Activated T-cell treated with anti-CD3 and anti-CD28 coated beads for 4 hours (primary cell): ENCODE data around the gene HMG20B.

Source experiments
- DNase-seq: peaks from one replicate; pipeline ENCODE4 v3.0.0-alpha.2; 2020

Gene HMG20B

DNA sequence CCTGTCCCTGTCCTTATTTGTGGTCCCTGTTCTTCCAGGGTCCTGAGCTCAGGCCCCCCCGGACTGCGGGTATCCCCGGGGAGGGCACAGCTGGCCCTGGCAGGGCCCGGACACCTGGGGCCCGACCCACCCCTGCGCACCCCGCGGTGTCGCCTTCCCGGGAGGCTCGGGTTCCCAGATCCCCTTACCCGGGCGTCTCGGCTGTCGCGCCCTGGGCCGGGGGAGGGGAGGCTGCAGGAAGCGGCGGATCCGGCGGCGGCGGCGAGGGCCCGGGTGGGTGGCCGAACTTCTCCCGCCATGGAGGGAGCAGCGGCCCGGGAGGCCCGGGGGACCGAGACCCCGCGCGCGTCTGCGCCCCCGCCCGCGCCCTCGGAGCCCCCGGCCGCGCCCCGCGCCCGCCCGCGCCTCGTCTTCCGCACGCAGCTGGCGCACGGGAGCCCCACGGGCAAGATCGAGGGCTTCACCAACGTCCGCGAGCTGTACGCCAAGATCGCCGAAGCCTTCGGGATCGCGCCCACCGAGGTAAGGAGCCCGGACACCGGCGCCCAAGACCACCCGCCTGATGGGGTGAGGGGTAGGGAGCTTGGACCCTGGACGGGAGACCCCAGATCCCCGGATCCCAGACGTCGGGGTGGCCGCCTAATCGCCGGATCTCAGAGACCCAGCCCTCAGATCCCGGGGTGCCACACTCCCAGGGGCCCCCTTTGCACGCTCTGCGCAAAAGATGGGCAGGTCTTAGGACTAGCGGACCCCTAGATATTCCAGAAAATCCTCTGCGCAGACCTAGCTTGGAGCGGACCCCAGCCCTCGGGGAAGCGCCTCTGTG lies 12.8 kb downstream of the HMG20B start, which contains the start of gene GIPC3:
Gene GIPC3 (plus strand): TSS at position 178 of the 826 bp plus-strand sequence. CDS start 120 bp downstream, at position 298.
- no peak for DNase-seq

DNA sequence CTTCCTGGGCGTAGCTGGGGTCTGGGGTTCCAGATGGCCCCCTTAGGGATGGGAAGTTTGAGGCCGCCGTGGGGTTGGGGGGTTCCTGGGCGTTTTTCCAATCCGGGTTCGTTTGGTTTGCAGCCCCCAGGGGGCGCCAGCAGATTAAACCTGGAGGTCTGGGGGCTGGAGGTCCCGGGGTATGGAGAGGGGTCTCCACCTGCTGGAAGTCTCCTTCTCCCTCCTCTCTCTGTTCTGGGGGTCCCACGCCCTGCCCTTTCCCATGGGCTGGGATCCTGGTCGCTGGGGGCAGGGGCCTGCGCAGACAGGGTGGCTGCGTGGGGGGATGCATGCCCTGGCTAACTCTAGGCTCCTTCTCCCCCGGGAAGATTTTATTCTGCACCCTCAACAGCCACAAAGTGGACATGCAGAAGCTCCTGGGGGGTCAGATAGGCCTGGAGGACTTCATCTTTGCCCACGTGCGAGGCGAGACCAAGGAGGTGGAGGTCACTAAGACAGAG lies 13.4 kb downstream of the HMG20B start:
- DNase-seq, result peak; percentile 38

DNA sequence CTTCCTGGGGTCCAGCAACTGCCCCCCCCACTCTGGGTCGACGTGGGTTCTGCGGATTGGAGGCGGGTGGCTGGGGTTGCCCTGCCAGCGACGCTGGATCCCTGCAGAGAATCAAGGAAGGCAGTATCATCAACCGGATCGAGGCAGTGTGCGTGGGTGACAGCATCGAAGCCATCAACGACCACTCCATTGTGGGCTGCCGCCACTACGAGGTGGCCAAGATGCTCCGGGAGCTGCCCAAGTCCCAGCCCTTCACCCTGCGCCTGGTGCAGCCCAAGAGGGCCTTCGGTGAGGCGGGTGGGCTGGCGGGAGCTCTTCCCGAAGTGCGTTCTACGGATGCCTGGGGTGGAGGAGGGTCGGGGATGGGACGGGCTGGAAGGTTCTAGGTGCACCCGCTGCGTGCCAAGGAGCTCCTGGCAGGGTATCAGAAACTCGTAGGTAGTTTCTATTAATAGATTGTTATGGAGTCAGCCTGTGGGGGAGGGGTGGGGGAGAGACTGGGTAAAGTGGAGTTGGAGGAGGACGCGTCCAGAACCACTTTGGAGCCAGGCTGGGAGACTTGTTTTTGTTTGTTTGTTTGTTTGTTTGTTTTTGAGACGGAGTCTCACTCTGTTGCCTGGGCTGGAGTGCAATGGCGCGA lies 14.1 kb downstream of the HMG20B start:
- DNase-seq, result no peak

DNA sequence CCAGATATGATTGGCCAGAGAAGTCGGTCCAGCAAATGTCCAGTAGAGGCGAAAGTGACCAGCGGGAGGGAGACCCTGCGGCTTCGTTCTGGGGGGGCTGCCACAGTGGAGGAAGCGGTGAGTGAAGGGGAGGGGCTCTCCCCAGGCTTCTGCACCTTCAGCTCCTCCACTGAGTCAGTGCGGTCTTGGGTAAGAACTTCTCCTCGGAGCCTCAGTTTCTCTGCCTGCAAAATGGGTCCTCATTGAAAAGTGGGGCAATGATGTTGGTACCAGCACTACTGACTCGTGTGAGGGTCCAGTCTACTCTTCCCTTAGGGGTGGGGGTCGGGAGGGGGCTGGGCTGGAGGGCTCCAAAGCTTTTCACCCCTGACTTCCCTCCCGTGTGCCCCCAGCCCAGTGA lies 16.7 kb downstream of the HMG20B start:
- no peak for DNase-seq

DNA sequence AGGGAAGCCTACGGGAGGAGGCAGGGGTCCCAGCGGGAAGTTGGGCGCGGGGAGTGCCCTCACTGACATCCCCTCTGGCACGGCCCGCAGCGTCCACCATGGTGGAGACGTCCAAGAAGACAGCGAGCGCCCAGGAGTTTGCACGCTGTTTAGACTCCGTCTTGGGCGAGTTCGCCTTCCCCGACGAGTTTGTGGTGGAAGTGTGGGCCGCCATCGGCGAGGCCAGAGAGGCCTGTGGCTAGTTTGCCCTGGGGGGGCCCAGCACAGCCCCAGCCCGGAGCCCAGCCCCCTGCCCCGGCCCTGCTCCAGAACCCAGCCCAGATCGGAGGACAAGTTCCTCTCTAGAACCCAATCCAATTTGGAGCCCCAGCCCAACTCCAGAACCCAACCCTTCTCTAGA lies 17.2 kb downstream of the HMG20B start:
- no peak for DNase-seq

DNA sequence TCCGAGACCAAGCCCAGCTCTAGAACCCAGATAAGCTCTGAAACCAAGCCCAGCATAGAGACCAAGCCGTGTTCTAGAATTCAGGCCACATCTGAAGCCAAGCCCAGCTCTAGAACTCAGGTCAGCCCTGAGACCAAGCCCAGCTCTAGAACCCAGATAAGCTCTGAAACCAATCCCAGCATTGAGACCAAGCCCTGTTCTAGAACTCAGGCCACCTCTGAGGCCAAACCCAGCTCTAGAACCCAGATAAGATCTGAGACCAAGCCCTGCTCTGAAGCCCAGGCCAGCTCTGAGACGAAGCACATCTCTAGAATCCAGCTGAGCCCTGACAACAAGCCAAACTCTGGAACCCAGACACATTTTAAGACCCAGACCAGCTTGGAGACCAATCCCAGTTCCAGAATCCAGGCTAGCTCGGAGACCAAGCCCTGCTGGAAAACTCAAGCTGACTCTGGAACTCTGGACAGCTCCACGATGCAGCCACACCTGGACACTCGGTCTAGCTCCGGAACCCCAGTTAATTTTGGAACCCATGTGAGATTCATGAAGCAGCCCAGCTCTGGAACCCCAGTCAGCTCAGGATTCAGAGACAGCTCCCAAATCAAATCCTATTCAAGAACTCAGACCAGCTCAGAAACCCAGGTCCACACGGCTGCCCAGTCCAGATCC lies 18.4 kb downstream of the HMG20B start:
- no peak for DNase-seq

DNA sequence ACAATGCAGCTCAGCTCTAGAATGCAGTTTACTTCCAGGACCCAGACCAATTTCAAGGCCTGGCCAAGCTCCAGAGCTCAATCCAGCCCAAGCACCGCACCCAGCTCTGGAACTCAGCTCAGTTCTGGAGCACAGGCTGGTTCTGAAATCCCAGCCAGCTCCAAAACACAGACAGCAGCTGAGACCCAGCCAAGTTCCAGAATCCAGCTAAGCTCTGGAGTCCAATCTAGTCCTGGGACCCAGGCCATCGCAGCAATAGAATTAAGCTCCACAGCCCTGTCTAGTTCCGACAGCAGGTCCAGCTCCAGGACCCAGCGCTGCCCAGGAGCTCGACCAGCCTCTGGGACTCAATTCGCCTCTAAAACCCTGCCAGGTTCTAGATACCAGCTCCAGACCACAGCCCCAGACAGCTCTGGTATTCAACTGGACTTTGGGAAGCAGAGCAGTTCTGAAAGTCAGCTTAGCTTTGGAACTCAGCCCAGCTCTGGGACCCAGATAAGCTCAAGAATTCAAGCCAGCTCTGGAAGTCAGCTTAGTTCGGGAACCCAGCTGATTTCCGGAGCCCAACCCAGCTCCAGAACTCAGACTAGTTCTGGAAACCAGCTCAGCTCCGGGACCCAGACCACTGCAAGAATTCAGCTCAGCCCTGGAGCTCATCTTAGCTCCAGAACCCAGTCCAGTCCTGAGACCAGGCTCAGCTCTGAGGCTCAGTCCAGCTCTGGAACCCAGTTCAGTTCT lies 19.3 kb downstream of the HMG20B start:
- DNase-seq, result no peak

DNA sequence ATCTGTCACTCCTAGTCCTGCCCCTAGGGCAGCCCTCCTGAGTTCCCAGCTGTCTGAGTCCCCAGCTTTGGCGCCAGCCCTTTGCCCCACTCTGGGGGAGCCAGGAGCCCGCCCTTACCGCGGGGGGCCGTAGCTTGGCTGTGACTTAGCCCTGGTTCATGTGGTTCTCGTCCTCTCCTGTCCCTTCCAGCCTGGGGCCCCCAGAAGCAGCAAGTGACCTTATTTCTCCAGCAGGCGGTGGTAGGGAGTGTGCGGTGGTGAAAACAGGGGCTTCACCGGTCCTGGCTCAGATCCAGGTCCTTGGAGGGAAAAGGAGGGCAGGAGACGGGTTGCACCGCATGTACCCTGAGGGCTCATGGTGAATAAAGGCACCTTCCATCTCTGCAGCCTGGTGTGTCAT lies 20.4 kb downstream of the HMG20B start:
- no peak for DNase-seq

DNA sequence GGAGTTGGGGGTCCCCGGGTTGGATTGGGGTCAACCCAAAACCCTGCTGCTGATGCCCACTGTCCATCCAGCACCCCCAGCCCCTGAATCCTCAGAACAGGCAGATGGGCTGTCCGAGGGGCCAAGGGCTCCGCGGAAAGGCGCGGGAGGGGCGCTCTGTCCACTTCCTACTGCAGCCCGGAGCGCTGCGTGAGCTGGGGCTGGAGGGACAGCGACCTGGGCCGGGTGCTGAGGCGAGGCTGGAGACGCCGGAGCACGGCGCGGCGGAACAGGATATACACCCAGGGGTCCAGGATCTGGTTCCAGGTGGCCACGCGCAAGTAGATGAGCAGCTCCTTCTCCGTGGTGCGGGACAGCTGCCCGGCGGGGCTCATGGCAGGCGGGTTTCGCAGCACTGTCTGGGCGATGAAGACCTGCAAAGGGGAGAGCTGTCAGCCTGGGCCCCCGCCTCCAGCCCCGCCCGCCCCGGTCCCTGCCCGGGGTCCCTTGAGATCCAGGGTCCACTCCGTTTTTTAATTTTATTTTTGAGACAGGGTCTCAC lies 22.8 kb downstream of the HMG20B start:
- no peak for DNase-seq

DNA sequence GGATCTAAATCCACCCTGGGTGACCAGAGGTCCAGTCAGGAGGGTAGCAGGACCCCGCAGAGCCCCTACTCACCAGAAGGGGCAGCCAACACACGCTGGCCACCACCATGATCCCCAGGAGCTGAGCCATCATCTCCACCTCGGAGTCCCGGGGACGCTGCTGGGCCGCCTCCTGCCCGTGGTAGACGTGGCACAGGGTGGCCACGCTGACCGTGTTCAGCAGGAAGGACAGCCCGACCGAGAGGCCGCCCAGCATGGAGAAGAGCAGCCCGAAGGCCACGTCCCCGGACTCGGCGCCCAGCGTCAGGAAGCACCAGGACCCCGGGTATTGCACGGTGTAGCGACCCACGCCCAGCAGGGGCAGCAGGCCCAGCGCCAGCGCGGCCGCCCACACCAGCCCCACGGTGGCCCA lies 27.0 kb downstream of the HMG20B start:
- no peak for DNase-seq

DNA sequence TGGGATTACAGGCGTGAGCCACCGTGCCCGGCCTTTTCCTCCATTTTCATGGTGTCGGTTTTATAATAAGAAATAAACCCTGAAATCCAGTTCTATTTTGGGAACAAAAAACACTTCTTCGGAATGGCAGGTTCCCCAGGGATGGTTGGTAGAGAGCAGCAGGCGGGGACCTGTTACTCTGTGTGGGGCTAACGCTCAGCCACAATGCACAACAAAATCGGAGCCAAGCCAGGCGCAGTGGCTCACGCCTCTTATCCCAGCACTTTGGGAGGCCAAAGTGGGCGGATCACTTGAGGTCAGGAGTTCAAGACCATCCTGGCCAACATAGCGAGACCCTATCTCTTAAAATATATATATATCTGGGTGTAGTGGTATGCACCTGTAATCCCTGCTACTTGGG lies 28.3 kb downstream of the HMG20B start:
- DNase-seq, result no peak

DNA sequence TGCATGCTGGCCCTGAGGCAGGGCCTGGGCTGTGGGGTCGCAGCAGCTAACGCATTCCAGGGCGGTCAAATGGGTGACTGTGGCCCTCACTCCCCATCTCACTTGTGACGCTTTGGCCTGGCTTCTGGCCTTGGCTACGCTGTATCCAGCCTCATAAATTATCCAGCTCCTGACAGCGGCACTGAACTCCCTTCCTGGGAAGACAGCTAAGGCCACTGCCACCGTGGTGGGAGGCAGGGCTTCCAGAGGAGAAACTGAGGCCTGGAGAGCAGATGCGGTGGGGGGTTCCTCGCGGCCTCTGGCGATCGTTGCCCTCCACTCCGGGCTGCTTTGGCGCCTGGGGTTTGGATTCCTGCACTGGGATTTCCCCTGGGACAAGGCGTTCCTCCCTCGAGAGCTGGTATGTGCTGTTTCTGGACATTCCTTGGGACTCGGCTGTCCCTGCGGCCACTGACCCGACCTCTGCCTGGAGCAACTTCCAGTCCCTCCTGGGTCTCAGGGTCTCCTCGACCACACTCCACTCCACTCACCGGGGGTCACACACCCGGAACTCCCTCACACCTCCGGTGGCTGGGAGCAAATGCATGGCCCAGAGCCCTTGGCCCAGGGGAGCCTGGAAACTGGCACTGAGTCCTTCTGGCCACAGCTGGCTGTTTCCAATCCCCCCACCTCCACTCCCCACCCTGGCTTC lies 30.5 kb downstream of the HMG20B start:
- no peak for DNase-seq

DNA sequence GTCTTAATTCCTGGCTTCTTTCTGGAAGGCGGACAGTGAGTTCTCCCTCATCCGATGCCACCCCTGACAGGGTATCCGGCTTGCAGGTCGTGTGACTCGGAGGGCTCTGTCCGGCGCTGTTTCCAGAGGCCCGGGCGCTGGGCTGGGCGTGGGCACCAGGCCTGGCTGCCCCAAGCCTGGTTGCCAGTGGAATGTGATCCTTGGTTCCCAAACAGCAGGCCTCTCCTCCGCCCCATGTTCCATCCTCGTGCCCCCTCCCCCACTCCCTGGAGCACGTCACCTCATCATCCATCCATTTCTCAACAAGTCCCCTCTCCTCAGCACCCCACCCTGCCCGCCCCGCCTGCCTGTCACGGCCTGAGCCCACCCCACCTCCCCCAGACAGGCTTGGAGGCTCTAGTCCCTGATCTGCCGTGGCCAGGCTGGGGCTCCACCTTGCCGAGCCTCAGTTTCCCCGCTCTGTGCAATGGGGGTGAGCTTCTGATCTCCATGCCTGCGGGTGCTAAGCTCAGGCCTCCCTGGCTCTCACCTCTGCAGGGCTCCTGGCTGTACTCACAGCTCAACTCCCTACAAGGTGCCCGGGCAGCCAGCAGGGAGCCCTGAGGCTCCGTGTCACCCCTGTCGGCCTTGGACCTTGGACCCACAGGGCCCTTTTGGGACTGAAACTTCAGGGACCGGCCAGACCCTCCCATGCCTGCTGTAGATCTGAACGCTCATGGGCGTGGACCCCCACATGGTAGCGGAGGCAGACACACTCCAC lies 31.7 kb downstream of the HMG20B start:
- no peak for DNase-seq

DNA sequence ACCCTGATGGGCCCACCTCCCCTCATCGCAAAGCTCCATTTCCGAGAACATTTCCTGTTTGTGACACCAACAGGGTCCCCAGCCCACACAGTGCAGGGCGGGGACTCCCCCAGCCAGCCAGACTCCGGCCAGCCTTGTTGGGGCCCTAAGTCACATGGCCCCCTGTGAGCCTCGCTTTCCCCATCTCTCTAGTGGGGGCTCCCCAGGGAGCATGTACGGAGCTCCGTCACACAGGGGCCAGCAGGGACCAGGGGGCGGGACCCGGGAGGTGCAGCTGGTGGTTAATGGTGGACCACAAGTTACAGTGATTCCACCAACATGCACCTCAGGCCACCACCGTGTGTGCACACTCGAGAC lies 32.2 kb downstream of the HMG20B start:
- DNase-seq, result no peak

DNA sequence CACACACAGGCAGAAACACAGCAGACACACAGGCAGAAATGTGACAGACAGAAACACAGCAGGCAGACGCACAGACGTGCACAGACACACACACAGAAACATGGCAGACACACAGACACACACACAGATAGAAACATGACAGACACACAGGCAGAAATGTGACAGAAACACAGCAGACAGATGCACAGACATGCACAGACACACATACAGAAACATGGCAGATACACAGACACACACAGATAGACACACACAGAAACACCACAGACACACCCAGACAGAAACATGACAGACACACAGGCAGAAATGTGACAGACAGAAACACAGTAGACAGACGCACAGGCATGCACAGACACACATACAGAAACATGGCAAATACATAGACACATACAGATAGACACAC lies 32.6 kb downstream of the HMG20B start:
- DNase-seq, result no peak

DNA sequence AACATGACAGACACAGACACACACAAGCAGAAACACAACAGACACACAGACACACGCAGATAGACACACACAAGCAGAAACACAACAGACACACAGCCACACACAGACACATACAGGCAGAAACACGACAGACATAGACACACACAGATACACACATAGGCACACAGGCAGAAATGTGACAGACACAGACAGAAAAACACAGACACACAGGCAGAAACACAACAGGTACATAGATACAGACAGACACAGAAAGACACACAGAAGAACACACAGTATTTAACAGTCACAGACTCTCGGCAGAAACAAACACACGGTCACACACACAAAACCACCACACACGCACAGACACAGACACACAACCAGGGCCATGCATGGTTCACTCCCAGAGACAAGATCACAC lies 33.0 kb downstream of the HMG20B start:
- no peak for DNase-seq

DNA sequence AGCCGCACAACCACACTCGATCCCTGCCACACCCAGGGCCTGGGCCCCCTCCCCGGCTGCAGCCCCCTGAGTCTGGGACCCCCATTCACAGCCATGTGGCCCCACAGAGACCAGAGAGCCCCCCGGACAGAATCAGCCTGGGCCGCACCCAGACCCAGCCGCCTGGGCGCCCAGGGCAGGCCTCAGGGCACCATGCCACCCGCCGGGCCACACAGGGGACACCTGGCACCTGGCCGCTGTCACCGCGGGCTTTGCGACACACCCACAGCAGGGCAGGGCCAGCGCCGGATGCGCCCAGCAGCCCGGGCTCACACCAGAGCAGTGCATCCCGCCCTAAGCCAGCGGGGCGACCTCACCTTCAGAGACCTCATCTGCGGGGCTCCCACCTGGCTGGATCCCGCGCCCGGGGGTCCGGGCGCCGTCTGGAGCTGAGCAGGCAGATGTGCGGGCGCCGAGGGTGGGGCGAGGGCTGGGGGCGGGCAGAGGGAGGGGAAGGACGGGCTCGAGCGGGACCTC lies 33.5 kb downstream of the HMG20B start:
- DNase-seq, result no peak

DNA sequence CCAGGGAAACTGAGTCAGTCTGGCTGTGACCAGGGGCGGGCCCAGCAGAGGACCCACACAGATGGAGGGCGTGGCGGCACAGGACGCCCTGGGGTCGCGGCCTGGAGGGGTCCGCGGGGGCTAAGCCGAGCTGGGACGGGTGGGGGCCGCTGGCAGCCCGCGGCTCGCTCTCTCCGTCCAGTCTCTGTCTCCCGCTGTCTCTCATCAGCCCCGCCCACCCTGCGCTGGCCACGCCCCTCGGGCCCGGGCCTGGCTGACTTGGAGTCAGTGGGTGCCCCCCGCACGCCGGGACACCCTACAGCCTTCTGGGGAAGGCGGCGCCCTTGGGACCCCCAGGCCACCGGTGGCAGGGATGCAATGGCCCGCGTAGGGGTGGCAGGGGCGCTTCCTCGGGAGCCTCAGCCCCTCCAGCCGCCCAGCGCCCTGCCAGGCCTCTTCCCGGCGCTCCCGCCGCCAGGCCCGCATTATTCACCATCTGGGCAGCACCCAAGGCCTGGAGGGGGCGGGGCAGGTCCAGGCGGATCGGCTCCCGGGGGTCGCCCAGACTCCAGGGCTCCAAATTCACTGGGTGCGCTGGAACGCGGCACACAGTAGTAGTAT lies 34.0 kb downstream of the HMG20B start, which contains the start of gene TBXA2R:
Gene TBXA2R (minus strand): TSS at position 186 of the 600 bp plus-strand sequence. CDS start 6,241 bp downstream, outside the sequence.
- peak; percentile 50 for DNase-seq

DNA sequence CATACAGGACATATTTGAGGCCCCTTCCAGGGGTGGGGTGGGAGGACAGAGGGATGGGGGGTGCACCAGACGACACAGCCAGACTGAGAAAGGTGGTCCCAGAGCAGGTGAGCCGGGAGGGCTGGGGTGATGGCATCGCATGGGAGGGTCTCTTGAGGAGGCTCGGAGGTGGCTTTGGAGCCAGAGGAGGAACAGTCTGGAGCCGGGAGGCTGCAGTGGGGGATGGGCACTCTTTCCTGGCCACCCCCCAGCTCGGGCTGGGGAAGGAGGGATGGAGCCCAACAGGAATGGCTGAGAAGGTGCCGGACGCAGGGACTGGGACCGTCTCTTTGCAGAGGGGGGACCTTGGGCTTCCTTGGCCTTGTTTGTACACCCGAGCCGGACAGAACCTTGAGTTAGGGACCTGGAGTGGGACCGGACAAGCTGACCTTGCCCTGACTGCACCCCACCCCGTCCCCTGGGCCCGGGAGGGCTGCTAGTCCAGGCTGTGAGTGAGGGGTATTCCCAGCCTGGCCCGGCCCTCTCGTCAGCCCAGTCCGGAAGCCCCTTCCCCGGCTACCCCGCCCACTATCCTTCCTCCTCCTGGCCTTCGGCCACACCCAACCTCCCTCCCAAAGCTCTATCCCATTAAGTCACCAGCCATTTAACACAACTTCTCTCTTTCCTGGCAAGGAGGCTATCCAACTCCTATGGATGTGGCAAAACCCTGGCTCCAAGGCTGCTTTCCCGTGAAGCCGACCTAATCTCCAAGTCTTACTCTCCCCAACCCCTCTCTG lies 34.7 kb downstream of the HMG20B start:
- DNase-seq, result no peak
